Measurements from ENCODE around the gene EPB41L3.

The EPB41L3 gene

DNA sequence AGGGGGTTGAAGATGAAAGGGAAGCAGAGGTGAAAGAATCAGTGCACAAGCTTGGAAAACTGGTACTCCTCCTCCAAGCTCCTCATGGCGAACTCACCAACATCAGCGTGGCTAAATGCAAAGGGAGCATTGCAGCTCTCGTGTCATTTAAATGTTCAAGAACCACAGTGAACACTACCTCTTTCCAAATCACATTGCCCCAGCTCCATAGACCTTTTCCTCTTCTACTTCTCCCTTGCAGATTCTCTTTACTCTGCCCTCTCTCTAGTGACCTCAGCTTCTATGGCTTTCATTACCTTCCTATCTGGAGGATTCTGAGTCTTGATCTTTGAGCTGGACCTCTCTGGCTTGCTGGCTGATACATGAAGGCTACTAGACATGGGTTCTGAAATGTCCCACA is 14.3 kb downstream of the EPB41L3 start:
- TF ChIP-seq ZNF248 (tag by site-specific recombination; IDR thresholded peaks at IDR 0.05) (no peak), ZNF510 (tag by site-specific recombination; IDR thresholded peaks at IDR 0.05; ENCODE audit: insufficient replicate concordance) (no peak), MEIS1 (CRISPR knock-in tag; IDR thresholded peaks at IDR 0.05; ENCODE audit: borderline replicate concordance) (no peak), ZNF521 (tag by site-specific recombination; IDR thresholded peaks at IDR 0.05) (no peak), ZNF433 (tag by site-specific recombination; IDR thresholded peaks at IDR 0.05; ENCODE audit: low read depth) (no peak), ZNF423 (tag by site-specific recombination; IDR thresholded peaks at IDR 0.05) (no peak), ZNF837 (tag by site-specific recombination; IDR thresholded peaks at IDR 0.05) (no peak), ZNF600 (tag by site-specific recombination; IDR thresholded peaks at IDR 0.05) (no peak), ZNF311 (tag by site-specific recombination; IDR thresholded peaks at IDR 0.05; ENCODE audit: borderline replicate concordance) (no peak)
- TF ChIP-seq, protein P1, sequence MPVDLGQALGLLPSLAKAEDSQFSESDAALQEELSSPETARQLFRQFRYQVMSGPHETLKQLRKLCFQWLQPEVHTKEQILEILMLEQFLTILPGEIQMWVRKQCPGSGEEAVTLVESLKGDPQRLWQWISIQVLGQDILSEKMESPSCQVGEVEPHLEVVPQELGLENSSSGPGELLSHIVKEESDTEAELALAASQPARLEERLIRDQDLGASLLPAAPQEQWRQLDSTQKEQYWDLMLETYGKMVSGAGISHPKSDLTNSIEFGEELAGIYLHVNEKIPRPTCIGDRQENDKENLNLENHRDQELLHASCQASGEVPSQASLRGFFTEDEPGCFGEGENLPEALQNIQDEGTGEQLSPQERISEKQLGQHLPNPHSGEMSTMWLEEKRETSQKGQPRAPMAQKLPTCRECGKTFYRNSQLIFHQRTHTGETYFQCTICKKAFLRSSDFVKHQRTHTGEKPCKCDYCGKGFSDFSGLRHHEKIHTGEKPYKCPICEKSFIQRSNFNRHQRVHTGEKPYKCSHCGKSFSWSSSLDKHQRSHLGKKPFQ (tag by site-specific recombination; IDR thresholded peaks at IDR 0.05): no peak
- ChIA-PET CTCF (interaction anchor here (0.7 kb wide), 1 partner anchor 45 kb away, joined by 3 read pairs; no protein-coding TSS in a partner anchor), POLR2A (no interaction called here)
- H3K36me3 ChIP-seq (ENCODE audit: control insufficient read depth in 2 of 2, insufficient read depth in 1 of 2, low read length in 2 of 2): no peaks in the 10 kb centered on the region; a peak in 1 of 3 replicates
- no peak overlapping the region for H3K27ac ChIP-seq (ENCODE audit: extremely low read depth, low read depth, low read length)
- H3K4me1 ChIP-seq (ENCODE audit: control insufficient read depth, insufficient read depth, low read length): peaks cover 10% of the 10 kb centered on the region; the same call in 1 of the 2 replicates
- no peak overlapping the region for H3K4me3 ChIP-seq (ENCODE audit: low read depth, low read length)
- H3K9me3 ChIP-seq (ENCODE audit: control insufficient read depth, insufficient read depth, low read depth, low read length): no peaks in the 10 kb centered on the region

DNA sequence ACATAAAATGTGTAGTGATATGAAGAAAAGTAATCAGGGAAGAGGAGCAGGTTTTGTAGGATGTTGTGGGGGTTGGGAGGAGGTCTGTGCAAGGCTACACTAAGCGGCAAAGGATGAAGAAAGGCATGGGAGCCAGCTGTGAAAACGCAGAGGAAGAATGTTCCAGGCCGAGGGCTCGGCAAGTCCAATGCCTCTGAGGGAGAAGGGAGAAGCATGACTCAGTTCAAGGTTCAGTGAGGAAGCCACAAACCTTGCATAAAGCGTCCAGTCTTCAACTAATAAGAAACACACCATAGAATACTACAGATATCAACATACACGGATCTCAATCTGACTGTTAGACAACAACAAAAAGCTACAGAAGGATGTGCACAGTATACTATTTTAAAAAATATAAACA is 16.2 kb downstream of the EPB41L3 start:
- H3K36me3 ChIP-seq (ENCODE audit: control insufficient read depth in 2 of 2, insufficient read depth in 1 of 2, low read length in 2 of 2): no peaks in the 10 kb centered on the region; a peak in 1 of 3 replicates
- peaks cover 10% of the 10 kb centered on the region; the same call in 1 of the 2 replicates for H3K4me1 ChIP-seq (ENCODE audit: control insufficient read depth, insufficient read depth, low read length)
- H3K4me3 ChIP-seq (ENCODE audit: low read depth, low read length): no peak overlapping the region
- ChIA-PET CTCF (interaction anchor here (0.6 to 0.9 kb wide), 2 partner anchors 16 to 19 kb away, joined by 3 read pairs; no protein-coding TSS in a partner anchor), POLR2A (interaction anchor here (0.6 kb wide), 1 partner anchor 100 kb away, joined by 3 read pairs; no protein-coding TSS in a partner anchor)
- no peaks in the 10 kb centered on the region for H3K9me3 ChIP-seq (ENCODE audit: control insufficient read depth, insufficient read depth, low read depth, low read length)
- H3K27ac ChIP-seq (ENCODE audit: extremely low read depth, low read depth, low read length): no peak overlapping the region
- TF ChIP-seq ZNF16 (tag by site-specific recombination; IDR thresholded peaks at IDR 0.05; ENCODE audit: low read depth): no peak
- TF ChIP-seq, protein P2, sequence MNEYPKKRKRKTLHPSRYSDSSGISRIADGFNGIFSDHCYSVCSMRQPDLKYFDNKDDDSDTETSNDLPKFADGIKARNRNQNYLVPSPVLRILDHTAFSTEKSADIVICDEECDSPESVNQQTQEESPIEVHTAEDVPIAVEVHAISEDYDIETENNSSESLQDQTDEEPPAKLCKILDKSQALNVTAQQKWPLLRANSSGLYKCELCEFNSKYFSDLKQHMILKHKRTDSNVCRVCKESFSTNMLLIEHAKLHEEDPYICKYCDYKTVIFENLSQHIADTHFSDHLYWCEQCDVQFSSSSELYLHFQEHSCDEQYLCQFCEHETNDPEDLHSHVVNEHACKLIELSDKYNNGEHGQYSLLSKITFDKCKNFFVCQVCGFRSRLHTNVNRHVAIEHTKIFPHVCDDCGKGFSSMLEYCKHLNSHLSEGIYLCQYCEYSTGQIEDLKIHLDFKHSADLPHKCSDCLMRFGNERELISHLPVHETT (tag by site-specific recombination; IDR thresholded peaks at IDR 0.05): no peak
- no peak for TF ChIP-seq ZNF621 (tag by site-specific recombination; IDR thresholded peaks at IDR 0.05)
- TF ChIP-seq, protein P3, sequence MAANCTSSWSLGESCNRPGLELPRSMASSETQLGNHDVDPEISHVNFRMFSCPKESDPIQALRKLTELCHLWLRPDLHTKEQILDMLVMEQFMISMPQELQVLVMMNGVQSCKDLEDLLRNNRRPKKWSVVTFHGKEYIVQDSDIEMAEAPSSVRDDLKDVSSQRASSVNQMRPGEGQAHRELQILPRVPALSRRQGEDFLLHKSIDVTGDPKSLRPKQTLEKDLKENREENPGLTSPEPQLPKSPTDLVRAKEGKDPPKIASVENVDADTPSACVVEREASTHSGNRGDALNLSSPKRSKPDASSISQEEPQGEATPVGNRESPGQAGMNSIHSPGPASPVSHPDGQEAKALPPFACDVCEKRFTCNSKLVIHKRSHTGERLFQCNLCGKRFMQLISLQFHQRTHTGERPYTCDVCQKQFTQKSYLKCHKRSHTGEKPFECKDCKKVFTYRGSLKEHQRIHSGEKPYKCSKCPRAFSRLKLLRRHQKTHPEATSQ (tag by site-specific recombination; IDR thresholded peaks at IDR 0.05): no peak
- no peak for TF ChIP-seq SP3 (tag by site-specific recombination; IDR thresholded peaks at IDR 0.05)
- no peak for TF ChIP-seq ZNF837 (tag by site-specific recombination; IDR thresholded peaks at IDR 0.05)
- no peak for TF ChIP-seq ZNF48 (tag by site-specific recombination; IDR thresholded peaks at IDR 0.05)
- TF ChIP-seq, protein P4, sequence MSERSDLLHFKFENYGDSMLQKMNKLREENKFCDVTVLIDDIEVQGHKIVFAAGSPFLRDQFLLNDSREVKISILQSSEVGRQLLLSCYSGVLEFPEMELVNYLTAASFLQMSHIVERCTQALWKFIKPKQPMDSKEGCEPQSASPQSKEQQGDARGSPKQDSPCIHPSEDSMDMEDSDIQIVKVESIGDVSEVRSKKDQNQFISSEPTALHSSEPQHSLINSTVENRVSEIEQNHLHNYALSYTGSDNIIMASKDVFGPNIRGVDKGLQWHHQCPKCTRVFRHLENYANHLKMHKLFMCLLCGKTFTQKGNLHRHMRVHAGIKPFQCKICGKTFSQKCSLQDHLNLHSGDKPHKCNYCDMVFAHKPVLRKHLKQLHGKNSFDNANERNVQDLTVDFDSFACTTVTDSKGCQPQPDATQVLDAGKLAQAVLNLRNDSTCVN (tag by site-specific recombination; optimal IDR thresholded peaks at IDR 0.05): no peak
- no peak for TF ChIP-seq KLF9 (tag by site-specific recombination; IDR thresholded peaks at IDR 0.05; ENCODE audit: low read depth)
- TF ChIP-seq ZNF423 (tag by site-specific recombination; IDR thresholded peaks at IDR 0.05): no peak
- TF ChIP-seq, protein P5, sequence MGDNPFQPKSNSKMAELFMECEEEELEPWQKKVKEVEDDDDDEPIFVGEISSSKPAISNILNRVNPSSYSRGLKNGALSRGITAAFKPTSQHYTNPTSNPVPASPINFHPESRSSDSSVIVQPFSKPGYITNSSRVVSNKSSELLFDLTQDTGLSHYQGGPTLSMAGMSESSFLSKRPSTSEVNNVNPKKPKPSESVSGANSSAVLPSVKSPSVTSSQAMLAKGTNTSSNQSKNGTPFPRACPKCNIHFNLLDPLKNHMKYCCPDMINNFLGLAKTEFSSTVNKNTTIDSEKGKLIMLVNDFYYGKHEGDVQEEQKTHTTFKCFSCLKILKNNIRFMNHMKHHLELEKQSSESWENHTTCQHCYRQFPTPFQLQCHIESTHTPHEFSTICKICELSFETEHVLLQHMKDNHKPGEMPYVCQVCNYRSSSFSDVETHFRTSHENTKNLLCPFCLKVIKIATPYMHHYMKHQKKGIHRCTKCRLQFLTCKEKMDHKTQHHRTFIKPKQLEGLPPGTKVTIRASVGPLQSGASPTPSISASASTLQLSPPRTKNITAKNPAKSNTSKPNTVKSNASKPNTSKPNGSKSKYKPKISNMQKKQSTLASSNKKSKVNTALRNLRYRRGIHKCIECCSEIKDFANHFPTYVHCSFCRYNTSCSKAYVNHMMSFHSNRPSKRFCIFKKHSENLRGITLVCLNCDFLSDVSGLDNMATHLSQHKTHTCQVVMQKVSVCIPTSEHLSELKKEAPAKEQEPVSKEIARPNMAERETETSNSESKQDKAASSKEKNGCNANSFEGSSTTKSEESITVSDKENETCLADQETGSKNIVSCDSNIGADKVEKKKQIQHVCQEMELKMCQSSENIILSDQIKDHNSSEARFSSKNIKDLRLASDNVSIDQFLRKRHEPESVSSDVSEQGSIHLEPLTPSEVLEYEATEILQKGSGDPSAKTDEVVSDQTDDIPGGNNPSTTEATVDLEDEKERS (tag by site-specific recombination; IDR thresholded peaks at IDR 0.05): no peak
- no peak for TF ChIP-seq ZNF341 (tag by site-specific recombination; IDR thresholded peaks at IDR 0.05; ENCODE audit: low read depth)
- TF ChIP-seq ZNF24 (tag by site-specific recombination; IDR thresholded peaks at IDR 0.05): no peak
- TF ChIP-seq ZNF791 (tag by site-specific recombination; IDR thresholded peaks at IDR 0.05): no peak
- no peak for TF ChIP-seq ZBTB20 (tag by site-specific recombination; IDR thresholded peaks at IDR 0.05)
